Measurements from ENCODE around the gene ALKBH3. TPM values are rescaled to one million over a fixed set of nuclear protein-coding genes. Genes with fewer than 3 reads are reported as not detected.

Gene ALKBH3
- total and polyA plus RNA-seq, 10 of the 15 experiments (the other 5 are each of a cell fraction or from before 2014, with no cell fraction given), result 22.1 to 50.8 (median 38.5) TPM

GRCh38 chr11:43880640-43881159 is at the start of gene ALKBH3 (continued):
- TF ChIP-seq, protein P1, sequence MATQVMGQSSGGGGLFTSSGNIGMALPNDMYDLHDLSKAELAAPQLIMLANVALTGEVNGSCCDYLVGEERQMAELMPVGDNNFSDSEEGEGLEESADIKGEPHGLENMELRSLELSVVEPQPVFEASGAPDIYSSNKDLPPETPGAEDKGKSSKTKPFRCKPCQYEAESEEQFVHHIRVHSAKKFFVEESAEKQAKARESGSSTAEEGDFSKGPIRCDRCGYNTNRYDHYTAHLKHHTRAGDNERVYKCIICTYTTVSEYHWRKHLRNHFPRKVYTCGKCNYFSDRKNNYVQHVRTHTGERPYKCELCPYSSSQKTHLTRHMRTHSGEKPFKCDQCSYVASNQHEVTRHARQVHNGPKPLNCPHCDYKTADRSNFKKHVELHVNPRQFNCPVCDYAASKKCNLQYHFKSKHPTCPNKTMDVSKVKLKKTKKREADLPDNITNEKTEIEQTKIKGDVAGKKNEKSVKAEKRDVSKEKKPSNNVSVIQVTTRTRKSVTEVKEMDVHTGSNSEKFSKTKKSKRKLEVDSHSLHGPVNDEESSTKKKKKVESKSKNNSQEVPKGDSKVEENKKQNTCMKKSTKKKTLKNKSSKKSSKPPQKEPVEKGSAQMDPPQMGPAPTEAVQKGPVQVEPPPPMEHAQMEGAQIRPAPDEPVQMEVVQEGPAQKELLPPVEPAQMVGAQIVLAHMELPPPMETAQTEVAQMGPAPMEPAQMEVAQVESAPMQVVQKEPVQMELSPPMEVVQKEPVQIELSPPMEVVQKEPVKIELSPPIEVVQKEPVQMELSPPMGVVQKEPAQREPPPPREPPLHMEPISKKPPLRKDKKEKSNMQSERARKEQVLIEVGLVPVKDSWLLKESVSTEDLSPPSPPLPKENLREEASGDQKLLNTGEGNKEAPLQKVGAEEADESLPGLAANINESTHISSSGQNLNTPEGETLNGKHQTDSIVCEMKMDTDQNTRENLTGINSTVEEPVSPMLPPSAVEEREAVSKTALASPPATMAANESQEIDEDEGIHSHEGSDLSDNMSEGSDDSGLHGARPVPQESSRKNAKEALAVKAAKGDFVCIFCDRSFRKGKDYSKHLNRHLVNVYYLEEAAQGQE (IDR thresholded peaks at IDR 0.05; ENCODE audit: low read depth, low read length), result no peak
- TF ChIP-seq RB1 (IDR thresholded peaks at IDR 0.05; ENCODE audit: borderline replicate concordance) (peak; percentile 90; the same call in 1 of the 2 replicates), STAT1 (conservative IDR thresholded peaks at IDR 0.05) (peak; percentile 92; the same call in 1 of the 2 replicates), SUZ12 (IDR thresholded peaks at IDR 0.05; ENCODE audit: unreplicated experiment) (no peak), ZNF592 (IDR thresholded peaks at IDR 0.05) (no peak), POLR2AphosphoS2 (IDR thresholded peaks at IDR 0.05; ENCODE audit: low read depth, low read length) (peak; percentile 64; the same call in 1 of the 2 replicates), POLR2A (IDR thresholded peaks at IDR 0.05; ENCODE audit: low read depth, low read length) (peak; percentile 90), SMAD1 (IDR thresholded peaks at IDR 0.05; ENCODE audit: low read depth, partially characterized antibody) (no peak), HCFC1 (IDR thresholded peaks at IDR 0.05; ENCODE audit: low read length) (peak; percentile 89), ATF7 (IDR thresholded peaks at IDR 0.05; ENCODE audit: low read depth) (no peak), CREM (IDR thresholded peaks at IDR 0.05; ENCODE audit: low read depth) (peak; percentile 88), NFXL1 (IDR thresholded peaks at IDR 0.05; ENCODE audit: borderline replicate concordance) (no peak), EP300 (IDR thresholded peaks at IDR 0.05; ENCODE audit: borderline replicate concordance in 1 of 2, control insufficient read depth in 1 of 2, low read depth in 2 of 2, low read length in 2 of 2) (no peak), NBN (IDR thresholded peaks at IDR 0.05) (peak; percentile 89), SREBF1 (IDR thresholded peaks at IDR 0.05; ENCODE audit: low read length) (no peak), MEF2B (IDR thresholded peaks at IDR 0.05; ENCODE audit: partially characterized antibody, poor library complexity, severe bottlenecking) (peak; percentile 52), NFYA (IDR thresholded peaks at IDR 0.05; ENCODE audit: borderline replicate concordance, low read depth, low read length) (no peak), CBFB (IDR thresholded peaks at IDR 0.05; ENCODE audit: low read depth) (peak; percentile 53; the same call in 1 of the 2 replicates), TCF3 (IDR thresholded peaks at IDR 0.05; ENCODE audit: borderline replicate concordance, insufficient read depth, low read depth, low read length) (no peak), SIX5 (IDR thresholded peaks at IDR 0.05; ENCODE audit: low read depth, low read length, severe bottlenecking) (peak; percentile 68), NR2C2 (IDR thresholded peaks at IDR 0.05; ENCODE audit: borderline replicate concordance, control insufficient read depth, insufficient read length, low read depth) (no peak), RCOR1 (conservative IDR thresholded peaks at IDR 0.05; ENCODE audit: low read depth, low read length) (no peak), ZBTB33 (IDR thresholded peaks at IDR 0.05) (no peak)

Data from GM12878 (cell line).